Esophagus muscularis mucosa (tissue), 3 donors: ENCODE data around the gene FXYD2.

ENCODE experiments used
- POLR2A ChIP-seq: fragments of 450-650 bp; IDR thresholded peaks from one replicate; pipeline ENCODE4 v1.6.1; 2017; ENCODE audit warnings: antibody characterized with exemption, moderate library complexity, mild to moderate bottlenecking, low read depth
- TF ChIP-seq, protein P1 (sequence below), 3 experiments: fragments of 200-600 bp in 2 of 3; fragments of 450-650 bp in 1 of 3; sonication (generic) in 2 of 3; IDR thresholded peaks; one replicate each; pipeline ENCODE4 v1.5.1; 2017 to 2019; ENCODE audit warnings: antibody characterized with exemption in 3 of 3, mild to moderate bottlenecking in 2 of 3, moderate library complexity in 1 of 3

DNA sequence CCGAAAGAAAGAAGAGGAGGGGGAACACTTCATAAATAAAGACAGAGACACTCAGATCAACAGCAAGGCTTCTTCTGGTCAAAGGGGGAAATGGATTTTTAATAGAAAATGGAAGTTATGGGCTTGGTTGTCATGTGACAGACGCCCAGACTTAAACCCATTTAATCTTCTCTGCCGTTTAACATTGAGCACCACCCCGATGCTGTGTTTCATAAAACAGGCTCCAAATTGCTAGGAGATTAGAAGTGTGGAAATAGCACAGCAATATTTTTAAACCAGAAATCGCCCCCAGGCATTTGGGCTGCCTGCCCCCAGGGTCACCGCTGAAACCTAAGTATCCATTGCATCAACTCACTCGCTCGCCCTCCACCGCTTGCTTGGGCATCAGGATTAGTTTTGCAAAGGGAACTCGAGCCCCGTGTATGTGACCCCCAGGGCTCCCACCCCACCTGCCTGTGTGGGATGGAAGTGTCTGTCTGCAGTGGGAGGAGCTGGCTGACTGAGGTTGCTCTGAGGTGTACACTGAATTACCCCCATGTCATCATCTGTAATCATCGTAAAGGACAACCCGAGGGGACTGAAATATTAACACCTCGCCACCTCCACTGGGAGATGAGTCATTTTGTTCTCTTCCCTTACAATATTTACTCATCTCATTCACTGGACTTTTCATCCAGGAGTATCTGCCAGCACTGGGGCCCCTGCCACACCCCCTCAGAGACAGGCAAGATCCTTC lies 38.2 kb downstream of the FXYD2 start:
- TF ChIP-seq, protein P1, sequence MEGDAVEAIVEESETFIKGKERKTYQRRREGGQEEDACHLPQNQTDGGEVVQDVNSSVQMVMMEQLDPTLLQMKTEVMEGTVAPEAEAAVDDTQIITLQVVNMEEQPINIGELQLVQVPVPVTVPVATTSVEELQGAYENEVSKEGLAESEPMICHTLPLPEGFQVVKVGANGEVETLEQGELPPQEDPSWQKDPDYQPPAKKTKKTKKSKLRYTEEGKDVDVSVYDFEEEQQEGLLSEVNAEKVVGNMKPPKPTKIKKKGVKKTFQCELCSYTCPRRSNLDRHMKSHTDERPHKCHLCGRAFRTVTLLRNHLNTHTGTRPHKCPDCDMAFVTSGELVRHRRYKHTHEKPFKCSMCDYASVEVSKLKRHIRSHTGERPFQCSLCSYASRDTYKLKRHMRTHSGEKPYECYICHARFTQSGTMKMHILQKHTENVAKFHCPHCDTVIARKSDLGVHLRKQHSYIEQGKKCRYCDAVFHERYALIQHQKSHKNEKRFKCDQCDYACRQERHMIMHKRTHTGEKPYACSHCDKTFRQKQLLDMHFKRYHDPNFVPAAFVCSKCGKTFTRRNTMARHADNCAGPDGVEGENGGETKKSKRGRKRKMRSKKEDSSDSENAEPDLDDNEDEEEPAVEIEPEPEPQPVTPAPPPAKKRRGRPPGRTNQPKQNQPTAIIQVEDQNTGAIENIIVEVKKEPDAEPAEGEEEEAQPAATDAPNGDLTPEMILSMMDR (IDR thresholded peaks at IDR 0.05) = no peak
- no peak for TF ChIP-seq POLR2A
